GM06990 (cell line): ENCODE results near the gene RALGDS.

Experiments used
- DNase-seq: peaks from one replicate; pipeline ENCODE4 v3.0.0-alpha.2; 2011; ENCODE audit not compliant: insufficient read length; ENCODE audit errors: extremely low read depth
- H3K27me3 ChIP-seq: replicated peaks from 2 replicates; pipeline ENCODE4 v1.6.0; 2011; ENCODE audit warnings: low read length; ENCODE audit not compliant: control insufficient read depth, insufficient read depth
- H3K36me3 ChIP-seq: 2 replicates; pipeline ENCODE4 v1.5.1; 2011; ENCODE audit warnings: low read length; ENCODE audit not compliant: control insufficient read depth, insufficient read depth
- H3K4me3 ChIP-seq: replicated peaks from 2 replicates; pipeline ENCODE4 v1.5.1; 2011; ENCODE audit warnings: low read depth, mild to moderate bottlenecking, control low read depth, low read length
- TF ChIP-seq, protein P1 (sequence below): IDR thresholded peaks from 2 replicates; pipeline ENCODE4 v1.5.1; 2011; ENCODE audit warnings: low read length, control low read depth, mild to moderate bottlenecking, inconsistent platforms; ENCODE audit not compliant: insufficient read depth, poor library complexity, severe bottlenecking

The RALGDS gene

DNA sequence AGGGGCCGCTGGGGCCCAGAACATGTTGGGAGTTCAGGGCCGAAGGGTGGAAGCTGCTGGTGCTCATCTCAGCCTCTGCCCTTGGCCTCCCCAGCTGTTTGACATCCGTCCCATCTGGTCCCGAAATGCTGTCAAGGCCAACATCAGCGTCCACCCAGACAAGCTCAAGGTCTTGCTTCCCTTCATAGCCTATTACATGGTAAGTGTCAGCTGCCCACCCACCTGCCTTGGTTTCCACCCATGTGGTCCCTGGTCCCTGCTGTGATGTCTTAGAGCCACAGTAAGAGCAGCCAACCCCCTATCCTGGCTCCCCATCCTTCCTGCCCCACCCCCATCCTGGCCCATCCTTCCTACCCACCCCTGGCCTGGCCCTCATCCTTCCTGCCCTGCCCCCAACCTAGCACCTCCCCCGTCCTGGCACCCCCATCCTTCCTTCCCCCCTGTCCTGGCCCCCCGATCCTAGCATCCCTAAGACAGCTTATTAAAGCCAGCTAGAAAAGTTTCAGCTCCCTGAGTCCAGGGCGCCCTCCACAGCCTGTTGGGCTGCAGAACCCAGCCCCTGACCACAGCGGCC is 69.0 kb downstream of the RALGDS start:
- no peak for DNase-seq
- Histone ChIP-seq H3K4me3 (no peak overlapping the region), H3K27me3 (no peaks in the 10 kb centered on the region), H3K36me3 (peaks cover 45% of the 10 kb centered on the region)
- TF ChIP-seq, protein P1, sequence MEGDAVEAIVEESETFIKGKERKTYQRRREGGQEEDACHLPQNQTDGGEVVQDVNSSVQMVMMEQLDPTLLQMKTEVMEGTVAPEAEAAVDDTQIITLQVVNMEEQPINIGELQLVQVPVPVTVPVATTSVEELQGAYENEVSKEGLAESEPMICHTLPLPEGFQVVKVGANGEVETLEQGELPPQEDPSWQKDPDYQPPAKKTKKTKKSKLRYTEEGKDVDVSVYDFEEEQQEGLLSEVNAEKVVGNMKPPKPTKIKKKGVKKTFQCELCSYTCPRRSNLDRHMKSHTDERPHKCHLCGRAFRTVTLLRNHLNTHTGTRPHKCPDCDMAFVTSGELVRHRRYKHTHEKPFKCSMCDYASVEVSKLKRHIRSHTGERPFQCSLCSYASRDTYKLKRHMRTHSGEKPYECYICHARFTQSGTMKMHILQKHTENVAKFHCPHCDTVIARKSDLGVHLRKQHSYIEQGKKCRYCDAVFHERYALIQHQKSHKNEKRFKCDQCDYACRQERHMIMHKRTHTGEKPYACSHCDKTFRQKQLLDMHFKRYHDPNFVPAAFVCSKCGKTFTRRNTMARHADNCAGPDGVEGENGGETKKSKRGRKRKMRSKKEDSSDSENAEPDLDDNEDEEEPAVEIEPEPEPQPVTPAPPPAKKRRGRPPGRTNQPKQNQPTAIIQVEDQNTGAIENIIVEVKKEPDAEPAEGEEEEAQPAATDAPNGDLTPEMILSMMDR = no peak

DNA sequence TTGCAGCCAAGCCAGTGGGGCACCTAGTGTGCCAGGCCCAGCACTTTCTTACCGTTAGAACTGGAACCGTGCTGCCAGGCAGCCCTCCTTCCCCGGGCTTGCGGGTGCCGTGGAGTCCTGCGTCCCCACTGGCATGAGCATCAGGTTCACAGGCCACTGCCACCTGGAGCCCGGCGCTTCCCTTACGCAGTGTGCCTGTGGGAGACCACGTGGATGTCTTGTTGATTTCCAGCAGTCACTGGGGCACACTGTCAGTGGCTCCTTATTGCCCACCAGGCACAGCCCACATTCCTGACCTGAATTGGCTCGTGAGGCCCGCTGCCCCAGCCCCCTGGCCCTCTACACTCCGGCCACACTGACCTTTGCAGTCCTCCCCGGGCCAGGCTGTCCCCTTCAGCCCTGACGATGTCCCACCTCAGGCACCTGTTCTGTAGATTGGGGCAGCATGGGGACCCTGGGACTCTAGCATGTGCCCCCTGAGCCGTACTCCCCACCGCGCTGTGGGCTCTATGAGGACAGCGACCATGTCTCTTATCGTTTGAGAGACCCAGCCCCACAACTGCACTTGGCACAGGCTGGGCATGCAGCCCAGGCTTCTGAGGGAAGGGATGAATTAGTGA is 69.6 kb downstream of the RALGDS start:
- DNase-seq = no peak
- peaks cover 44% of the 10 kb centered on the region for H3K36me3 ChIP-seq
- TF ChIP-seq, protein P1 = no peak
- H3K4me3 ChIP-seq = no peak overlapping the region
- no peaks in the 10 kb centered on the region for H3K27me3 ChIP-seq

DNA sequence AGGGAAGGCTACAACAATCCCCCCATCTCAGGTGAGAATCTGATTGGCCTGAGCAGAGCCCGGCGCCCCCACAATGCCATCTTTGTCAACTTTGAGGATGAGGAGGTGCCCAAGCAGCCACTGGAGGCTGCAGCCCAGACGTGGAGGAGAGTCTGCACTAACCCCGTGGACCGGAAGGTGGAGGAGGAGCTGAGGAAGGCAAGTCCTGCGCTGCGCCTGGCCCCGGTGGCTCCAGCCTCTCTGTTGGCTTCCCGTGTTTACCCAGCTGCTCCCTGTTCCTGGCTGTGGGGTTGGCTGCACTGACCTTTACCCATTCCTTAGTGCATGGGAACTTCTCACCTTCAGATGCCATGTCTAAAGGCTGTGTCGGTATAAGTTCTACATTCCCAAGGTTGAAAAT is 70.3 kb downstream of the RALGDS start:
- DNase-seq = no peak
- Histone ChIP-seq H3K4me3 (no peak overlapping the region), H3K27me3 (no peaks in the 10 kb centered on the region), H3K36me3 (peaks cover 40% of the 10 kb centered on the region)
- TF ChIP-seq, protein P1 = no peak

DNA sequence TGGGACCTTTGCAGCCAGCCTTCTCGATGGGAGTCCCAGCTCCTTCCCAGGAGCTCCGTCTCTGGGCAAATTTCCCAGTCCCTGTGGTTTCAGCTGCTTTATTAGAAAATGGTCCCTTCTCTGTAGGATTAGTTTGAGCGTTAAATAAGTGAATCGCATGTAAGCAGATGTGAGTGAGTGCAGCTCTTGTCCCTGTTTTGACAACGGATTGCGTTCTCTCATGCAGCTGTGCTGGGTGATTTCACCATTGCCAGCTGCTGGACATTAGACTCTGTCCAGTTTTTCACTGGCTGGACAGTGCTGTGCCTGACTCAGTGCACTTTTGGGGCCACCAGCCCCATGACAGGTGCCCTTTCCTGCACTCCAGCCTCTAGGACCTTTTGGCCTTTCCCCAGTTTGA is 70.9 kb downstream of the RALGDS start:
- DNase-seq = no peak
- Histone ChIP-seq H3K27me3 (no peaks in the 10 kb centered on the region), H3K4me3 (no peak overlapping the region), H3K36me3 (peaks cover 38% of the 10 kb centered on the region)
- TF ChIP-seq, protein P1 = no peak

DNA sequence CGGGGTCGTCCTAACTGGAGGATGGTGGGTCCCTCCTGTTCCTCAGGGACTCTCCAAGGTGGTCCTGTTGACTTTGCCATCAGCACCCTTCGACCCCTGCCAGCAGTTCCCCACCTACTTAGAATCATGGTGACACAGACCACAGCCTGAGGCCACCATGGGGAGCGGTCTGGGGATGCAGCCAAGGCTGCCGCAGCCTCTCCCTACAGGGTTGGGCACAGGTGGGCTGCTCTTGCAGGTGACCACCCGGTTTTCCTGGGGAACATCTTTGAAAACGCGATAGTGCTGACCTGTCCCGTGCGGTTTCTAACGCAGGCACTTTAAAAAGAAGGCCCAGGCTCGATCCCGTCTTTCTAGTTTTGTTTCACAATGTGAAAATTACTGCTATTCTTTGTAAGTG is 72.0 kb downstream of the RALGDS start:
- peaks cover 38% of the 10 kb centered on the region for H3K36me3 ChIP-seq
- no peak for DNase-seq
- no peaks in the 10 kb centered on the region for H3K27me3 ChIP-seq
- TF ChIP-seq, protein P1 = no peak
- H3K4me3 ChIP-seq = no peak overlapping the region
